Cardiac muscle cell (in vitro differentiated cells and primary cell): ENCODE measurements around the gene SLC39A11. TPM values are rescaled to one million over a fixed set of nuclear protein-coding genes. Genes with fewer than 3 reads are reported as not detected.

ENCODE experiments used
- DNase-seq, 2 donors: peaks; one replicate each; pipeline versions ENCODE4 v3.0.0 to v3.0.0-alpha.2; 2010 to 2017; ENCODE audit warnings: low read depth in 1 of 2, low spot score in 1 of 2
- H3K27ac ChIP-seq: fragments of 200-600 bp; sonication (generic); 2 replicates; pipeline ENCODE4 v1.5.1; 2016
- H3K27me3 ChIP-seq: fragments of 200-600 bp; sonication (generic); 2 replicates; pipeline ENCODE4 v1.6.0; 2016; ENCODE audit warnings: control low read depth
- H3K36me3 ChIP-seq: fragments of 200-600 bp; sonication (generic); 2 replicates; pipeline ENCODE4 v1.5.1; 2016; ENCODE audit warnings: control low read depth
- H3K4me1 ChIP-seq: fragments of 200-600 bp; sonication (generic); 2 replicates; pipeline ENCODE4 v1.8.1; 2017; ENCODE audit warnings: low read depth, mild to moderate bottlenecking, mixed run types
- H3K4me3 ChIP-seq: fragments of 200-600 bp; sonication (generic); 2 replicates; pipeline ENCODE4 v1.5.1; 2016; ENCODE audit warnings: mild to moderate bottlenecking
- H3K9me3 ChIP-seq: fragments of 200-600 bp; sonication (generic); 2 replicates; pipeline ENCODE4 v1.5.1; 2017; ENCODE audit warnings: low read depth, mild to moderate bottlenecking, control low read depth
- CTCF ChIP-seq: IDR thresholded peaks from 2 replicates; pipeline ENCODE4 v1.5.1; 2012; ENCODE audit warnings: low read depth, mild to moderate bottlenecking, low read length
- polyA plus RNA-seq: library from polyadenylated mRNA; unstranded; fragments of >200 nt; fragmentation: Nextera tagmentation; extraction: Ambion mirVana; gene quantifications from 2 replicates; pipeline ENCODE4 v1.2.1, GENCODE V29; 2016
- total RNA-seq: library from RNA; depleted of rRNA; stranded (reverse); fragments of >200 nt; gene quantifications from 2 replicates; pipeline ENCODE4 v1.2.3, GENCODE V29; 2016

SLC39A11 gene
- total and polyA plus RNA-seq, 2 experiments from 2014 or later, result 5.9 to 11.7 TPM

GRCh38 chr17:73027130-73027741 lies 65.3 kb downstream of the SLC39A11 start:
- no peak for TF ChIP-seq CTCF
- no peaks in the 10 kb centered on the region for H3K9me3 ChIP-seq
- no peak overlapping the region for H3K4me3 ChIP-seq
- H3K36me3 ChIP-seq, result no peaks in the 10 kb centered on the region
- no peaks in the 10 kb centered on the region for H3K27me3 ChIP-seq
- H3K4me1 ChIP-seq, result no peaks in the 10 kb centered on the region
- no peak overlapping the region for H3K27ac ChIP-seq
- DNase-seq, result peak in 1 of 2 donors; percentile 66

- no peak for TF ChIP-seq CTCF
- H3K27ac ChIP-seq, result no peak overlapping the region
Observed at GRCh38 chr17:73025041-73025560, 67.4 kb downstream of the SLC39A11 start.

GRCh38 chr17:73023759-73024158 lies 68.7 kb downstream of the SLC39A11 start:
- no peaks in the 10 kb centered on the region for H3K9me3 ChIP-seq
- H3K4me3 ChIP-seq, result no peak overlapping the region
- no peaks in the 10 kb centered on the region for H3K27me3 ChIP-seq
- no peak overlapping the region for H3K27ac ChIP-seq
- no peak for TF ChIP-seq CTCF
- no peaks in the 10 kb centered on the region for H3K4me1 ChIP-seq
- DNase-seq, result no peak
- no peaks in the 10 kb centered on the region for H3K36me3 ChIP-seq

More at GRCh38 chr17:73025041-73025560, 67.4 kb downstream of the SLC39A11 start:
- no peaks in the 10 kb centered on the region for H3K9me3 ChIP-seq
- no peaks in the 10 kb centered on the region for H3K4me1 ChIP-seq
- H3K4me3 ChIP-seq, result no peak overlapping the region
- no peak for DNase-seq
- H3K36me3 ChIP-seq, result no peaks in the 10 kb centered on the region
- H3K27me3 ChIP-seq, result no peaks in the 10 kb centered on the region

- no peak for DNase-seq
- Histone ChIP-seq H3K4me3 (no peak overlapping the region), H3K27me3 (no peaks in the 10 kb centered on the region), H3K27ac (no peak overlapping the region), H3K4me1 (no peaks in the 10 kb centered on the region), H3K9me3 (no peaks in the 10 kb centered on the region), H3K36me3 (no peaks in the 10 kb centered on the region)
- TF ChIP-seq CTCF, result no peak
Observed at GRCh38 chr17:73022694-73023093, 69.8 kb downstream of the SLC39A11 start.

- no peaks in the 10 kb centered on the region for H3K4me1 ChIP-seq
- no peak overlapping the region for H3K4me3 ChIP-seq
- no peak for TF ChIP-seq CTCF
- H3K36me3 ChIP-seq, result no peaks in the 10 kb centered on the region
- no peaks in the 10 kb centered on the region for H3K27me3 ChIP-seq
- H3K9me3 ChIP-seq, result no peaks in the 10 kb centered on the region
- no peak for DNase-seq
- H3K27ac ChIP-seq, result no peak overlapping the region
Observed at GRCh38 chr17:73021771-73022170, 70.7 kb downstream of the SLC39A11 start.
